Right lobe of liver (tissue), 4 donors: ENCODE data around the gene CCM2.

Experiments
- POLR2A ChIP-seq: fragments of 450-650 bp; IDR thresholded peaks from one replicate; pipeline ENCODE4 v1.6.1; 2017; ENCODE audit warnings: antibody characterized with exemption, mild to moderate bottlenecking
- TF ChIP-seq, protein P1 (sequence below), 4 donors: fragments of 200-600 bp in 3 of 4; fragments of 450-650 bp in 1 of 4; IDR thresholded peaks; one replicate each; pipeline versions ENCODE4 v1.5.1 to v1.8.0; 2016 to 2022; ENCODE audit warnings: antibody characterized with exemption in 4 of 4, mild to moderate bottlenecking in 2 of 4
- donor health status: DM: no; HTN: no; CAD: no.
- donor health status: DM: no; HTN: no; CAD: no.
- donor health status: DM: no; HTN: yes; CAD: no.

GRCh38 chr7:44965441-44965903 lies 34.5 kb upstream of the CCM2 start:
- TF ChIP-seq, protein P1, sequence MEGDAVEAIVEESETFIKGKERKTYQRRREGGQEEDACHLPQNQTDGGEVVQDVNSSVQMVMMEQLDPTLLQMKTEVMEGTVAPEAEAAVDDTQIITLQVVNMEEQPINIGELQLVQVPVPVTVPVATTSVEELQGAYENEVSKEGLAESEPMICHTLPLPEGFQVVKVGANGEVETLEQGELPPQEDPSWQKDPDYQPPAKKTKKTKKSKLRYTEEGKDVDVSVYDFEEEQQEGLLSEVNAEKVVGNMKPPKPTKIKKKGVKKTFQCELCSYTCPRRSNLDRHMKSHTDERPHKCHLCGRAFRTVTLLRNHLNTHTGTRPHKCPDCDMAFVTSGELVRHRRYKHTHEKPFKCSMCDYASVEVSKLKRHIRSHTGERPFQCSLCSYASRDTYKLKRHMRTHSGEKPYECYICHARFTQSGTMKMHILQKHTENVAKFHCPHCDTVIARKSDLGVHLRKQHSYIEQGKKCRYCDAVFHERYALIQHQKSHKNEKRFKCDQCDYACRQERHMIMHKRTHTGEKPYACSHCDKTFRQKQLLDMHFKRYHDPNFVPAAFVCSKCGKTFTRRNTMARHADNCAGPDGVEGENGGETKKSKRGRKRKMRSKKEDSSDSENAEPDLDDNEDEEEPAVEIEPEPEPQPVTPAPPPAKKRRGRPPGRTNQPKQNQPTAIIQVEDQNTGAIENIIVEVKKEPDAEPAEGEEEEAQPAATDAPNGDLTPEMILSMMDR (IDR thresholded peaks at IDR 0.05): no peak
- no peak for TF ChIP-seq POLR2A
